ENCODE results near the gene SH2D4B. TPM values are rescaled to one million over a fixed set of nuclear protein-coding genes. Genes with fewer than 3 reads are reported as not detected.

SH2D4B gene
- total RNA-seq, 2 experiments from 2014 or later = 0.03 TPM; not detected in 1

DNA sequence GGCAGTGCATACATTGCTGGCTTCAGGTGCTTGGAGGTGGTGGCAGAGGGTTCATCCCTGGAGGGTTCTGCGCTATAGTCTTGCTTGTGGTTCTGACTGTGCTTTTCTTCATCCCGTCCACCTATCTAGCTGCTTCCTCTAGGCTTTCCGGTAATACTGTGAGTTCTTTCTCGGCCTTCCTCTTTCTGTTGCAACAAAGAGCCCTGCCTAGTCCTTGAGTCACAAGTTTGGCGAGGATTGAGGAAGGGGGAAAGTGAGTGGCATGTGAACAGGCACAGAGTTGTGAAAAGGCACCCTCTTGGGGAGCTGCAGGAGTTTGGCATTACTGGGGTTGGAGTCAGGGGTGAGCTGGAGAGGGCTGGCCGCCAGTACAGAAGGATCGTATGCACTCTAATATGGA, 123.0 kb downstream of the SH2D4B start:
- no peak overlapping the region for H3K4me3 ChIP-seq (ENCODE audit: low read depth, low read length, poor library complexity, severe bottlenecking)
- H3K4me1 ChIP-seq (ENCODE audit: insufficient read depth, low read length, poor library complexity, severe bottlenecking) = no peaks in the 10 kb centered on the region
- no TSS peak for BruUV-seq (replicated peaks)
- no peak overlapping the region for H3K27ac ChIP-seq (ENCODE audit: low read depth, low read length, poor library complexity, severe bottlenecking)
- no peak overlapping the region for H3K4me2 ChIP-seq (ENCODE audit: low read length)
- no peak for TF ChIP-seq EZH2phosphoT487 (IDR thresholded peaks at IDR 0.05; ENCODE audit: borderline replicate concordance, low read depth, low read length)
- no peaks in the 10 kb centered on the region for H3K79me2 ChIP-seq (ENCODE audit: insufficient read depth, low read depth, low read length)
- no peaks in the 10 kb centered on the region for H3K9me3 ChIP-seq (ENCODE audit: low read length)
- ChIA-PET CTCF (ENCODE audit: unreplicated experiment) (interaction anchor here (1.0 kb wide), 1 partner anchor 216 kb away, joined by 6 read pairs; no protein-coding TSS in a partner anchor), POLR2A (no interaction called here)
- intact Hi-C loops (cut with micrococcal nuclease; ENCODE audit: unreplicated experiment) = no loop called here
- H4K20me1 ChIP-seq (ENCODE audit: insufficient read depth, low read length) = no peaks in the 10 kb centered on the region
- H3K9me2 ChIP-seq (ENCODE audit: insufficient read depth, low read length) = no peaks in the 10 kb centered on the region
- no peak overlapping the region for H2AFZ ChIP-seq (ENCODE audit: low read length)
- no peak for DNase-seq (ENCODE audit: low spot score)
- no peaks in the 10 kb centered on the region for H3K36me3 ChIP-seq (ENCODE audit: insufficient read depth, low read length)

- Histone ChIP-seq H3K27ac (ENCODE audit: low read depth, low read length, poor library complexity, severe bottlenecking) (no peak overlapping the region), H3K4me2 (ENCODE audit: low read length) (no peak overlapping the region), H3K4me3 (ENCODE audit: low read depth, low read length, poor library complexity, severe bottlenecking) (no peak overlapping the region), H3K9me2 (ENCODE audit: insufficient read depth, low read length) (no peaks in the 10 kb centered on the region), H3K9me3 (ENCODE audit: low read length) (no peaks in the 10 kb centered on the region), H3K79me2 (ENCODE audit: insufficient read depth, low read depth, low read length) (no peaks in the 10 kb centered on the region), H2AFZ (ENCODE audit: low read length) (no peak overlapping the region), H3K4me1 (ENCODE audit: insufficient read depth, low read length, poor library complexity, severe bottlenecking) (no peaks in the 10 kb centered on the region), H3K36me3 (ENCODE audit: insufficient read depth, low read length) (no peaks in the 10 kb centered on the region), H4K20me1 (ENCODE audit: insufficient read depth, low read length) (no peaks in the 10 kb centered on the region)
- BruUV-seq (replicated peaks) = no TSS peak
- DNase-seq (ENCODE audit: low spot score) = no peak
- intact Hi-C loops (cut with micrococcal nuclease; ENCODE audit: unreplicated experiment) = no loop called here
- TF ChIP-seq EZH2phosphoT487 (IDR thresholded peaks at IDR 0.05; ENCODE audit: borderline replicate concordance, low read depth, low read length) = no peak
- no peak for TF ChIP-seq CTCF (conservative IDR thresholded peaks at IDR 0.05; ENCODE audit: low read length)
- ChIA-PET POLR2A (no interaction called here), CTCF (ENCODE audit: unreplicated experiment) (interaction anchor here (1.0 kb wide), 1 partner anchor 217 kb away, joined by 6 read pairs; no protein-coding TSS in a partner anchor)
These were observed 123.8 kb downstream of the SH2D4B start for GRCh38 chr10:80661526-80661925.

GRCh38 chr10:80662429-80663261, 124.9 kb downstream of the SH2D4B start:
- Histone ChIP-seq H3K27ac (ENCODE audit: low read depth, low read length, poor library complexity, severe bottlenecking) (no peak overlapping the region), H3K4me3 (ENCODE audit: low read depth, low read length, poor library complexity, severe bottlenecking) (no peak overlapping the region), H4K20me1 (ENCODE audit: insufficient read depth, low read length) (no peaks in the 10 kb centered on the region), H3K9me3 (ENCODE audit: low read length) (no peaks in the 10 kb centered on the region), H2AFZ (ENCODE audit: low read length) (0 out of 2 replicates have a peak overlapping the region, but pooled peaks have one; percentile 44), H3K36me3 (ENCODE audit: insufficient read depth, low read length) (no peaks in the 10 kb centered on the region), H3K9me2 (ENCODE audit: insufficient read depth, low read length) (no peaks in the 10 kb centered on the region), H3K4me2 (ENCODE audit: low read length) (peak overlapping the region; percentile 29; the same call in 1 of the 2 replicates), H3K4me1 (ENCODE audit: insufficient read depth, low read length, poor library complexity, severe bottlenecking) (no peaks in the 10 kb centered on the region), H3K79me2 (ENCODE audit: insufficient read depth, low read depth, low read length) (no peaks in the 10 kb centered on the region)
- TF ChIP-seq CTCF (conservative IDR thresholded peaks at IDR 0.05; ENCODE audit: low read length) (peak; percentile 91), EZH2phosphoT487 (IDR thresholded peaks at IDR 0.05; ENCODE audit: borderline replicate concordance, low read depth, low read length) (no peak)
- intact Hi-C loops (cut with micrococcal nuclease; ENCODE audit: unreplicated experiment) = no loop called here
- no TSS peak for BruUV-seq (replicated peaks)
- ChIA-PET POLR2A (no interaction called here), CTCF (ENCODE audit: unreplicated experiment) (interaction anchor here (1.0 kb wide), 2 partner anchors 10 to 12 kb away, joined by 3 read pairs; no protein-coding TSS in a partner anchor)
- DNase-seq (ENCODE audit: low spot score) = peak; percentile 46

All from OCI-LY7 (cell line).